HEK293 (cell line): ENCODE measurements around the gene NUDT13.

Source experiments
- CTCF ChIA-PET: fragments of 350-600 bp; formaldehyde crosslinking; extraction: SDS; loops from one replicate; lab custom pipeline; 2021; ENCODE audit warnings: antibody characterized with exemption; lab: Yijun Ruan, JAX
- POLR2A ChIA-PET: fragments of 300-600 bp; formaldehyde crosslinking; extraction: SDS; loops from one replicate; lab custom pipeline; 2020; ENCODE audit warnings: antibody characterized with exemption, inconsistent platforms; lab: Yijun Ruan, JAX
- H3K27ac ChIP-seq: fragments of 200-500 bp; sonication (Bioruptor generic); 2 replicates; pipeline ENCODE4 v1.5.1; 2014; ENCODE audit warnings: low read depth, low read length, control low read depth, inconsistent platforms; ENCODE audit errors: extremely low read depth
- H3K36me3 ChIP-seq, 2 experiments: fragments of 200-500 bp in 1 of 2; sonication (Bioruptor generic) in 1 of 2; 1 replicate in 1 of 2; 2 replicates in 1 of 2; pipeline ENCODE4 v1.5.1; 2014 to 2017; ENCODE audit warnings: inconsistent platforms in 2 of 2, low read length in 2 of 2; ENCODE audit not compliant: control insufficient read depth in 2 of 2, insufficient read depth in 1 of 2
- H3K4me1 ChIP-seq: fragments of 200-500 bp; sonication (Bioruptor generic); 2 replicates; pipeline ENCODE4 v1.5.1; 2014; ENCODE audit warnings: mild to moderate bottlenecking, low read length, inconsistent platforms; ENCODE audit not compliant: control insufficient read depth, insufficient read depth
- H3K4me3 ChIP-seq: 2 replicates; pipeline ENCODE4 v1.5.1; 2011; ENCODE audit warnings: low read depth, mild to moderate bottlenecking, control low read depth, low read length, moderate library complexity
- H3K9me3 ChIP-seq: fragments of 200-500 bp; sonication (Bioruptor generic); 2 replicates; pipeline ENCODE4 v1.5.1; 2014; ENCODE audit warnings: low read depth, low read length, inconsistent platforms; ENCODE audit not compliant: control insufficient read depth, insufficient read depth
- ELK4 ChIP-seq: IDR thresholded peaks from 2 replicates; pipeline ENCODE4 v1.6.1; 2011; ENCODE audit warnings: mild to moderate bottlenecking, low read depth, low read length, borderline replicate concordance
- HIC1 ChIP-seq: fragments of 450-650 bp; formaldehyde crosslinking; IDR thresholded peaks from 2 replicates; pipeline ENCODE4 v1.5.1; 2016; ENCODE audit warnings: missing biosample characterization, missing genetic modification characterization
- KLF17 ChIP-seq: fragments of 450-650 bp; formaldehyde crosslinking; IDR thresholded peaks from 2 replicates; pipeline ENCODE4 v1.5.1; 2016; ENCODE audit warnings: missing biosample characterization, missing genetic modification characterization
- PRDM1 ChIP-seq: fragments of 450-650 bp; formaldehyde crosslinking; IDR thresholded peaks from 2 replicates; pipeline ENCODE4; 2016; ENCODE audit warnings: missing biosample characterization, missing genetic modification characterization
- PRDM10 ChIP-seq: fragments of 450-650 bp; formaldehyde crosslinking; IDR thresholded peaks from 2 replicates; pipeline ENCODE4 v1.5.1; 2016; ENCODE audit warnings: missing biosample characterization, missing genetic modification characterization
- PRDM6 ChIP-seq: fragments of 450-650 bp; formaldehyde crosslinking; IDR thresholded peaks from 2 replicates; pipeline ENCODE4 v1.5.1; 2017; ENCODE audit warnings: missing biosample characterization, missing genetic modification characterization
- SP7 ChIP-seq: fragments of 450-650 bp; formaldehyde crosslinking; IDR thresholded peaks from 2 replicates; pipeline ENCODE4 v1.5.1; 2016; ENCODE audit warnings: missing biosample characterization, missing genetic modification characterization
- TSHZ1 ChIP-seq: fragments of 450-650 bp; formaldehyde crosslinking; IDR thresholded peaks from 2 replicates; pipeline ENCODE4 v1.5.1; 2016; ENCODE audit warnings: missing biosample characterization, missing genetic modification characterization, borderline replicate concordance
- YY1 ChIP-seq: fragments of 450-650 bp; formaldehyde crosslinking; IDR thresholded peaks from 2 replicates; pipeline ENCODE4 v1.5.1; 2018; ENCODE audit warnings: missing biosample characterization, missing genetic modification characterization
- ZBTB21 ChIP-seq: fragments of 450-650 bp; formaldehyde crosslinking; IDR thresholded peaks from 2 replicates; pipeline ENCODE4 v1.5.1; 2017; ENCODE audit warnings: missing biosample characterization, missing genetic modification characterization
- ZBTB6 ChIP-seq: fragments of 450-650 bp; formaldehyde crosslinking; IDR thresholded peaks from 2 replicates; pipeline ENCODE4 v1.5.1; 2017; ENCODE audit warnings: missing biosample characterization, missing genetic modification characterization
- ZFP3 ChIP-seq: fragments of 450-650 bp; formaldehyde crosslinking; IDR thresholded peaks from 2 replicates; pipeline ENCODE4 v1.5.1; 2016; ENCODE audit warnings: low read depth, missing biosample characterization, missing genetic modification characterization
- ZNF132 ChIP-seq: fragments of 450-650 bp; formaldehyde crosslinking; IDR thresholded peaks from 2 replicates; pipeline ENCODE4 v1.5.1; 2017; ENCODE audit warnings: missing biosample characterization, missing genetic modification characterization, borderline replicate concordance
- ZNF140 ChIP-seq: fragments of 450-650 bp; formaldehyde crosslinking; IDR thresholded peaks from 2 replicates; pipeline ENCODE4 v1.5.1; 2016; ENCODE audit warnings: missing biosample characterization, missing genetic modification characterization
- ZNF146 ChIP-seq: fragments of 450-650 bp; formaldehyde crosslinking; IDR thresholded peaks from 2 replicates; pipeline ENCODE4 v1.5.1; 2016; ENCODE audit warnings: missing biosample characterization, missing genetic modification characterization
- ZNF239 ChIP-seq: fragments of 450-650 bp; formaldehyde crosslinking; IDR thresholded peaks from 2 replicates; pipeline ENCODE4 v1.5.1; 2016; ENCODE audit warnings: missing biosample characterization, missing genetic modification characterization
- ZNF302 ChIP-seq: fragments of 450-650 bp; formaldehyde crosslinking; IDR thresholded peaks from 2 replicates; pipeline ENCODE4 v1.5.1; 2016; ENCODE audit warnings: missing biosample characterization, missing genetic modification characterization, low read depth
- ZNF366 ChIP-seq: fragments of 450-650 bp; formaldehyde crosslinking; conservative IDR thresholded peaks from 2 replicates; pipeline ENCODE4 v1.5.1; 2016; ENCODE audit warnings: missing biosample characterization, missing genetic modification characterization
- ZNF843 ChIP-seq: fragments of 450-650 bp; formaldehyde crosslinking; IDR thresholded peaks from 2 replicates; pipeline ENCODE4 v1.5.1; 2016; ENCODE audit warnings: missing biosample characterization, missing genetic modification characterization
- ZSCAN18 ChIP-seq: fragments of 450-650 bp; formaldehyde crosslinking; IDR thresholded peaks from 2 replicates; pipeline ENCODE4 v1.5.1; 2016; ENCODE audit warnings: missing biosample characterization, missing genetic modification characterization

The NUDT13 gene

GRCh38 chr10:73117976-73118743 is 7.9 kb downstream of the NUDT13 start:
- ChIA-PET POLR2A (no interaction called here), CTCF (no interaction called here)
- Histone ChIP-seq H3K9me3 (no peaks in the 10 kb centered on the region), H3K4me3 (no peak overlapping the region), H3K36me3 (peaks cover 3 to 16% of the 10 kb centered on the region in 2 experiments; a peak in 2 of 3 replicates), H3K27ac (no peak overlapping the region), H3K4me1 (no peaks in the 10 kb centered on the region)
- no peak for TF ChIP-seq ZBTB6 (tag by site-specific recombination)
- TF ChIP-seq PRDM10 (tag by site-specific recombination), result peak; percentile 47
- TF ChIP-seq ZBTB21 (tag by site-specific recombination), result no peak
- TF ChIP-seq ELK4, result no peak
- no peak for TF ChIP-seq ZFP3 (tag by site-specific recombination)
- no peak for TF ChIP-seq KLF17 (tag by site-specific recombination)
- no peak for TF ChIP-seq ZNF140
- 0 out of 2 replicates have a peak, but pooled peaks have one; percentile 38 for TF ChIP-seq ZNF366 (tag by site-specific recombination)
- no peak for TF ChIP-seq ZNF146 (tag by site-specific recombination)
- peak; percentile 29; the same call in 1 of the 2 replicates for TF ChIP-seq PRDM1 (tag by site-specific recombination)
- TF ChIP-seq YY1 (tag by site-specific recombination), result no peak
- no peak for TF ChIP-seq ZNF843 (tag by site-specific recombination)
- no peak for TF ChIP-seq ZNF239 (tag by site-specific recombination)
- no peak for TF ChIP-seq ZNF132 (tag by site-specific recombination)
- TF ChIP-seq ZNF302 (tag by site-specific recombination), result no peak
- peak; percentile 38; the same call in 1 of the 2 replicates for TF ChIP-seq TSHZ1 (tag by site-specific recombination)
- TF ChIP-seq ZSCAN18, result no peak
- peak; percentile 55; the same call in 1 of the 2 replicates for TF ChIP-seq PRDM6 (tag by site-specific recombination)
- TF ChIP-seq SP7 (tag by site-specific recombination), result peak; percentile 35; the same call in 1 of the 2 replicates
- 0 out of 2 replicates have a peak, but pooled peaks have one; percentile 42 for TF ChIP-seq HIC1
